Posterior cingulate gyrus (tissue), 11 donors: ENCODE data around the gene SGPP2.

Source experiments
- DNase-seq, 10 donors: peaks; one replicate each; pipeline versions ENCODE4 v3.0.0 to v3.0.0-alpha.2; 2020 to 2021; ENCODE audit warnings: mixed read lengths in 3 of 10
- intact Hi-C: fragments of 100-400 bp; cut with DNase I; formaldehyde crosslinking; loops from one replicate; pipeline ENCODE4 v1.15.1; 2023

Gene SGPP2

GRCh38 chr2:222521099-222521498 lies 96.8 kb downstream of the SGPP2 start:
- no peak for DNase-seq
- intact Hi-C loops = no loop called here

DNA sequence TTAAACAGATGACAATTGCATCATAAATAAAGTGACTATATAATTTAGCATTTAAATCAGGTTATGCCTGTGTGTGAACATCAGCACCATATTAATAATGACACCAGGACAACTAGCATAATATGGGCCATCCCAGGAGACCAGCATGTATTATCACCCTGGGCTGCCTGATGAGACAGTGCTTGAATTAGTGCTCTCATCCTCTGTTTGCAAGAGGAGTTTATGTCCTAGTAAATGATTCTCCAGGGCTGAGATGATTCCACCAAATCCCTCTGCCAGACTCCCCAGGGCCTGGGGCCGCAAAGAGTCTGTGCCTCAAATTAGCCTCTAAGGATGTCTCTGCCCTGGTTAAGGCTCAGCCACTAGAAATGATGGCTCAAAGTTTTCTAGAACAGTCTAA lies 97.7 kb downstream of the SGPP2 start:
- no peak for DNase-seq
- intact Hi-C loops = no loop called here

- DNase-seq = no peak
- intact Hi-C loops = no loop called here
Observed at GRCh38 chr2:222523783-222524544, 99.6 kb downstream of the SGPP2 start.

DNA sequence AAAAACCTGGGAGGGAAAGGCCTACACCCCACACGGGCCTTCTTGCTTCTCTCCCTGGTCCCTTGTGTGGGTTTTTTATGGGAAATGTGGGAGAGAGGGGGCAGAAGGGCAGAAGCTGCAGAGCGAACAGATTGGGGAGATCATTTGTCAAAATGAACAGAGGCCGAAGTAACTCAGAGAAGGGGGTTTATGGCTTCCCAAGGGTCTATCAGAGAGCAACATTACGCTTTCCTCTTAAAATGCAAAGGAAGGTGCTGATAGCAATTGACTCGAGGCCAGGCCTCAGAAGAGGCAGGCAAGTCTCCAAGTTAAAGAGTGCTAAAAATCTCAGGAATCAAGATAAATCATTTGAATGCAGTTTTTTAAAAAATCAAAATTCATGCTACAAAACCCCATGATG lies 101.5 kb downstream of the SGPP2 start:
- intact Hi-C loops = no loop called here
- DNase-seq = no peak

DNA sequence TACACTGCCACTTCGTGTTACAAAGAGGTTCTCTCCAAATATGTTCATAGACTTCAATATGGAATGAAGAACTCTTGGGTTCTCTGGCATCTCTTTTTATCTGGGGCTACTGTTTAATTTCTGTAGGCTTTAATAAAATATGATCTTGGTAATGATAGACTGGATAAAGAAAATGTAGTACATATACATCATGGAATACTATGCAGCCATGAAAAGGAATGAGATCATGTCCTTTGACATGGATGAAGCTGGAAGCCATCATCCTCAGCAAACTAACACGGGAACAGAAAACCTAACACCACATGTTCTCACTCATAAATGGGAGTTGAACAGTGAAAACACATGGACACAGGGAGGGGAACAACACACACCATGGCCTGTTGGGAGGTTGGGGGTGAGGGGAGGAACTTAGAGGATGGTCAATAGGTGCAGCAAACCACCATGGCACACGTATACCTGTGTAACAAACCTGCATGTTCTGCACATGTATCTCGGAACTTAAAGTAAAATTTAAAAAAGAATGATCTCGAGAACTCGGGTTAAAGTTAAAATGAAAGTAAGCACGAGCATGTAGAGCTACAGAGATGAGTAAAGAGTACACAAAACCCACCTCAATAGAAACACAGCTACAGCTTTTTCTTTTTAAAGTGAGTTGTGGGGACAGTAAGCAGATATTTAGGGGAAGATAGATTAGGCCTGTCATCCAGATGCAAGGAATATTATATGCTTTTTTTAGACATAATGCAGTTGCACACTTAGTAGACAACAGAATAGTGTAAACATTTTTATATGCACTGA lies 102.3 kb downstream of the SGPP2 start:
- DNase-seq = no peak
- intact Hi-C loops = no loop called here

DNA sequence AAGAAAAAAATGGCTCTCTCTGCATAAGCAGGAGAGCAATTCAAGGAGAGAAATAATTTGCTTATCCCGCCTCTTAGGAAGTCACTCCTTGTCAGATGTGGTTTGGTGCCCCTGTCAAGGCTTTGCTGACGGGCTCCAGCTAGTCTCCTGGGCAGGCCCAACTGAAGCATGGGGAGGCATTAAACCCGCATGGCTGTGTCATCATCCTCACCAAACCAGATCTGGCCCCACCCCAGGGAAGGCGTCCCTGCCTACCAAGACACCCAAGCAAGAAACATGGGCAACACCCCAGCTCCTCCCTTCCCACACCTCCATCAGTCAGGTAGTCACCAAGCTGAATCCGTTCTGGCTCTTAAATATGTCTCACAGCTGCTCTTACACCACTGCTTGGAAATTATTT lies 108.0 kb downstream of the SGPP2 start:
- intact Hi-C loops = no loop called here
- no peak for DNase-seq

GRCh38 chr2:222535477-222535876 lies 111.1 kb downstream of the SGPP2 start:
- intact Hi-C loops = no loop called here
- peak in 1 of 10 donors; percentile 76 for DNase-seq

DNA sequence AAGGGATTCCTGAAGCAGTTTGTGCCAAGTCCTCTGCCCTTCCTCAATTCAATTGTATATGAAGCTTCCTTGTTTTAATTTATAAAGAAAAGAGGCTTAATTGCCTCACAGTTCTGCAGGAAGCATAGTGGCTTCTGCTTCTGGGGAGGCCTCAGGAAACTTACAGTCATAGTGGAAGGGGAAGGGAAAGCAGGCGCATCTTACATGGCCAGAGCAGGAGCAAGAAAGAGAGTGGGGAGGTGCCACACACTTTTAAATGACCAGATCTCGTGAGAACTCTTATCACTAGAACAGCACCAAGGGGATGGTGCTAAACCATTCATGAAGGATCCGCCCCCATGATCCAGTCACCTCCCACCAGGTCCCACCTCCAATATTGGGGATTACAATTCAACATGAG lies 114.2 kb downstream of the SGPP2 start:
- intact Hi-C loops = no loop called here
- no peak for DNase-seq

DNA sequence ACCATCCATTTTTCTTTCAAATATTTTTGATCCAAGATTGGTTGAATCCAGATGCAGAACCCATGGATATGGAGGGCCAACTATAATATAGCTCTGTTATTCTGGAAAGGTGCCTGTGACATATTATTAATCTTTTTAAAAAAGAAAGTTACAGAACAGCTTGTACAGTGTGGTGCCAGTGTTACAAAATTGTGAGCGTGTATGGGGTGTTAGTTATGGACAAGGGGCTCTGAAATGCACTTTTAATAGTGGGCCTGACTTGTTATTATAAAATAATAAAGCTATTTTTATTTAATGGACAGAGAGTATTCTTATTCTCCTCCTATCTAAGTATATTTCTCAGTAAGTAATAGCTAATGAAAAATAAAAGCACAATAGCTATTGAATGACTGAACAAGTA lies 120.3 kb downstream of the SGPP2 start:
- intact Hi-C loops = no loop called here
- no peak for DNase-seq

DNA sequence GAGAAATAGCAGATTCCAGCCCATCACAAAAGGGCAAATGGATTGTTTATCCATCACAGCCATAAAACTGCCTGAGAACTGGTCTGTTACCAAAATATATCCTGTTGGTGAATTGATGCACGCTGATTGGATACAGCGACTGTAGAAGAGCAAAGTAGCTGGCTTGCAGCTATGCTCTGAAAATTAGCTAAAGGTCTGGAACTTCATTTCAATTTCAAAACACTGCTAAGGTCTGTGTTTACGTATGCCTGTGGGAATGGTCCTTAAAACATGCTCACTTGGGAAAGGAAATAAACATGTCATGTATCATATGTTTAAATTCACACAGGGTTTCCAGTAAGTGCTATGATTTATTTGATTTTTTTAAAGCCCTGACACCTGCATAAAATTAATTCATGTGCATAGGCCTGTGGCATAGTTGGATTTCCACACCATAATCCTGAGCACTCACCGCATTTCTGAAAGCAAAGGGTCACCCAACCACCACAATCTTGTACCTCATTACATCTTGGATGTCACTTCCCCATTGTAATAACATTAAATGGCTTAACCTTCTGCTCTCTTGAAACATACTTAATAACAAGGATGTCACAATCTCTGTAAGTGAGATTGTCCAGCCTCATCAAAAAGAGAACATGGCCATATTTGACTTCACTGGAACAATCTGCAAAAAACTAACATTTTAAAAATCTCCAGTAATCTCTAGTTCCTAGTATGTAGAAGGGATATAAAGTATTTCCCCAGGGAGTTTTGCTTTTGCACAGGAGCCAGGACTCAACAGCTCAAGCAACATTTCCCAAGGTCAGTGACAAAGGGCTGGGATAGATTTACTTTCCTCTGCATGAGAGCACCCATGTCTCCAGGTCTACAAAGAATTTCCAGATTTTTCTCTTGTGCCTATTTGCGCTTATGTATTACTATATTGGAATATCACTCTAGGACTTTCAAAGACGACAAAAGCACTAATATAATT lies 121.8 kb downstream of the SGPP2 start:
- DNase-seq = no peak
- intact Hi-C loops = no loop called here

GRCh38 chr2:222547083-222547482 lies 122.7 kb downstream of the SGPP2 start:
- intact Hi-C loops = no loop called here
- no peak for DNase-seq

DNA sequence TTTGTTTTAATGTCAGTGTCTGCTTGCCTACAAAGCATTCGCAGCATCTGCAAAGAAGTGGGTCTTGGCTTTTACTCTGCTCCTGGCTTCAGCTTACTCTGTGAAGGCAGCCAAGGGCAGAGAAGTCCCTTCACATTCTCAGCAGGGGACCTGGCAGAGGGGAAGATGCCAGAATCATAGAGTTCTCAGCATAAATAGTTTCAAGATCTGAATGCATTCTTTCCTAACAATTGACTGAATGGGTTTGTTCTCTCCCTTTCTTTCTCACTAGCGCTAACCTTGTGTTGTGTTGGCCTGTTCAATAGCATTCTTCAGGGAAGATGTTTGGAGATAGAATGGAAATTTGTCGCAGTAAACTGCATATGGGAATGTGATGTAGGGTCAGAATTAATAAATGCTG lies 124.6 kb downstream of the SGPP2 start:
- intact Hi-C loops = no loop called here
- no peak for DNase-seq

DNA sequence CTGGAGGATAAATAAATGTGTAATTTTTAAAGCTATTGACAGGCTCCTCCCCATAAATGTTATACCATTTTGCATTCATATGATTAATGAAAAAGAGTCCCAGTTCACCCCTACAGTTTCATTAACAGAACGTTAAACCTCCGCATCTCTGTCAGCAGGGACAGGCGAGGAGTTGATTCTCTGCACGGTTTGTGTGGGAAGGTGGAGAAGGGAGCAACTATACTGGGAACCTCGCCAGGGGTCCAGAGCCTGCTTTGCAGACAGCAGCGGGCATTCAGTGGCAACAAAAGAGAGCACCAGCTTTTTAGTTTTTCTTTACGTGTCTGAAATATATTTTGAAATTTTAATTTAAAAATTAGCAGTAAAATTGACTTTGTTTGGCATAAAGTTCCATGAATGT lies 130.2 kb downstream of the SGPP2 start:
- DNase-seq = no peak
- intact Hi-C loops = no loop called here

- intact Hi-C loops = loop anchor here (5.0 kb wide), 2 partner anchors 244 to 504 kb away; no protein-coding TSS in a partner anchor
- DNase-seq = no peak
Observed at GRCh38 chr2:222561151-222561550, 136.8 kb downstream of the SGPP2 start.

DNA sequence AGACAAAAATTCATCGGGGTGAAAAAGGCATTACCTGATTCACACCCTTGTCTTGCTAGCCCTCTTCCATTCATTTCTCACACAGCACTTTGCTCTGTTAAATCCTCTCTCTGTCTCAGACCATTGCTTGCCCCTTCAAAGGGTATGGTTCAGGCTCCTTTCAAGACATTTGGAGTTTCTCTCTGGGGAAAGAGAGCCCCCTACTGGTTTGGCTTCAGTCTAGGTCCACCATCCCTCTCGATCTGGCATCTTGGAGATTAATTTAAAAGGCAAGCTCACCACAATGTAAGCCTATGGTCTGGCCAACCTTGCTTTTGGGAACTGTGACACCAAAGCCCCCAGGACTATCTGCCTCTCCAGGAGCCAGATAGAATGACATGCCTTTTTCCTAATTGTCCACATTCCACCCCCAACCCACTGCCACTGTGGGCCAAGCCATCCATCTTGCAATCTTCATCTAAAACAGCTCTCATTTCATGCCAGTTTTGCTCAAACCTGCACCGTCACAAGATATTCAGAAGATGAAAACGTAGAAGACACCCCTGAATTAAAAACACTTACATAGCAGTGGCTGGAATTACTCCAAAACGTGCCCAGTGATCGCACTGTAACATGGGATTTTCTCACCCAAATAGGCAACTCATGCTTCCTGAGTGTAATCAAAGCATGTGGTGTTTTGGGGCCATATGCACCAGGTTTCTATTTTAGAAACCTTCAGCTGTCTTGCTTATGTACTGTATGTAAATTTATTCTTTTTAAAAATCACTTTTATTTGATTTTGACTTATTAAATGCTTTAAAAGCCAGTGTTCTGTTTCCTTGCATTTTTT lies 137.7 kb downstream of the SGPP2 start:
- no peak for DNase-seq
- intact Hi-C loops = loop anchor here (5.0 kb wide), 2 partner anchors 245 to 505 kb away; no protein-coding TSS in a partner anchor

DNA sequence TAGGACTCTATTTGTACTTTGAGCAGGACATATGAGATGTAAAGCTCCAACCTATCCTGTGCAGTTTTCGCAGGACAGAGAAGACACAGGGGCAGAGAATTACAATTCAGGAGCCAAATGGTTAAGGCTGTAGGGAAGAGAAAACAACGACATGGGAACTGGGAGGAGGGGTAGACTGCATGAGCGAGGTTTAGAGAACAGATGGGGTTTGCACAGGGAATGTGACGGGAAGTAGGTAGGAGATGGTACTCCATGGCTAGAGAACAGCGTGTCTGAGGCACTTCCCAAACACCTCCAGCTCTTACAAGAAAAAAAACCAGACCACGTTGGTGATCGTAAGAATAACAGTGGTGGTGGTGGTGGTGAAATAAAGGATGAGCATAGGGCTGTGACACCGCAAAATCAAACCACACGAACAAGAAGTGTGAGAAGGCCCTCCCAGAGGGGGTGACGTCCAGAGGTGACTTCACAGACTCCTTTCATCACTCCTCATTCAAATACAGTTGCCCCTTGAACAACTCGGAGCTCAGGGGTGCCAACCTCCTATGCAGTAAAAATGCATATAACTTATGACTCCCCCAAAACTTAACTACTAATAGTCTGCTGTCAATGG lies 138.9 kb downstream of the SGPP2 start:
- intact Hi-C loops = loop anchor here (5.0 kb wide), 2 partner anchors 246 to 506 kb away; no protein-coding TSS in a partner anchor
- no peak for DNase-seq

- no peak for DNase-seq
- intact Hi-C loops = loop anchor here (5.0 kb wide), 2 partner anchors 247 to 507 kb away; no protein-coding TSS in a partner anchor
Observed at GRCh38 chr2:222563936-222564335, 139.6 kb downstream of the SGPP2 start.

DNA sequence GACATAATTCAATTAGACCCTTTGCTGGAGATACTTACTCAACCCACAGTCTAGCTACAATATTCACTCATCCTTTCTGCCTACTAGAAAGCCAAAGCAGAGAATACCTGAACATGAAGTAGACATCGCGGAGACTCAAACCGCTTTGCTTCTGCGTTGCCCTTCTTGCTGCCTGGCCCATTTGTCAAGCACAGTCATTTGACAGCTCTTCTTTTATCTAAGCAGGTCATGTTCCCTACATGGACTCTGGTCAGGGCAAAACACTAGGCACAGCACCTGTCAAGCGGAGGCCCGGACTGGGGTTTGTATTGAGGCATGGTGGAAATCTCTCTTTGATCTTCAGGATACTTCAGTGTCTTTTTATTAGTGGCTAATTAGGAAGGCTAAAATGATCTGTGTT lies 141.9 kb downstream of the SGPP2 start:
- DNase-seq = no peak
- intact Hi-C loops = no loop called here

DNA sequence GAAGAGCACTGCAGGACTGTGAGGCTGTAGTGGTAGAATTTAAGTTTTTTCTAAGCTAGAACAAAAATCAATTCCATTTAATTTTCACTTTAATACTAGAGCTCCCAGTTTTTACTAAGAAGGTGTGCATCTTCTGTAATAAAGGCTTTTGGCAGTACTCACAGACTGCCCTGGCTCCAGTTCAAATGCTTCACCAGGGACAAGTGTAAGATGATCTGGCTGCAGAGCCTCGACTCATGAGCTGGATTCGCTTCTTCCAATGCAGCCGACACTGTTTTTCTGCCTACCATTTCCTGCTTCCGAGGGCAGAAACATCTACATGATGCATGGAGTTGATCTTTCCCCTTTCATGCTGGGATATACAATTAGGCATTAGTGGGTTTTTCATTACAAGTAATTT lies 144.5 kb downstream of the SGPP2 start:
- intact Hi-C loops = no loop called here
- DNase-seq = no peak
